ENCODE results near the gene LHPP.
"Not testable (repeated sequence)": the region's sequence is repeated elsewhere in the genome, so short reads cannot be mapped to it uniquely, and the experiment has no call there.

LHPP gene

GRCh38 chr10:124598196-124598595, 136.6 kb downstream of the LHPP start:
- no peak for DNase-seq

GRCh38 chr10:124598773-124599587, 137.4 kb downstream of the LHPP start:
- no peak for DNase-seq

GRCh38 chr10:124599588-124600050, 138.0 kb downstream of the LHPP start:
- no peak for DNase-seq

- DNase-seq = no peak
Measured at GRCh38 chr10:124600051-124600880, 138.6 kb downstream of the LHPP start.

GRCh38 chr10:124601016-124601415, 139.4 kb downstream of the LHPP start:
- DNase-seq = no peak

- DNase-seq = no peak
Measured at GRCh38 chr10:124601431-124602120, 140.0 kb downstream of the LHPP start.

GRCh38 chr10:124602121-124602561, 140.5 kb downstream of the LHPP start:
- DNase-seq = no peak

- no peak for DNase-seq
Measured at GRCh38 chr10:124602646-124603365, 141.2 kb downstream of the LHPP start.

- DNase-seq = no peak
Measured at GRCh38 chr10:124603376-124604213, 142.0 kb downstream of the LHPP start.

GRCh38 chr10:124604214-124605000, 142.8 kb downstream of the LHPP start:
- no peak for DNase-seq

GRCh38 chr10:124605001-124605370, 143.4 kb downstream of the LHPP start:
- no peak for DNase-seq

GRCh38 chr10:124605481-124605855, 143.8 kb downstream of the LHPP start:
- no peak for DNase-seq

- DNase-seq = no peak
Measured at GRCh38 chr10:124605856-124606812, 144.5 kb downstream of the LHPP start.

- no peak for DNase-seq
Measured at GRCh38 chr10:124606822-124607221, 145.2 kb downstream of the LHPP start.

GRCh38 chr10:124607693-124608092, 146.1 kb downstream of the LHPP start:
- DNase-seq = no peak

- DNase-seq = no peak
Measured at GRCh38 chr10:124608093-124608721, 146.6 kb downstream of the LHPP start.

GRCh38 chr10:124609698-124610097, 148.1 kb downstream of the LHPP start:
- no peak for DNase-seq

- DNase-seq = not testable (repeated sequence)
Measured at GRCh38 chr10:124610186-124610585, 148.6 kb downstream of the LHPP start.

- DNase-seq = not testable (repeated sequence)
Measured at GRCh38 chr10:124610851-124611250, 149.2 kb downstream of the LHPP start.

All from inflammatory macrophage treated with lipopolysaccharide for 1 hour (primary cell).